ENCODE data around the gene ZNF70.
"Not testable (repeated sequence)": the region's sequence is repeated elsewhere in the genome, so short reads cannot be mapped to it uniquely, and the experiment has no call there.

ZNF70 gene

GRCh38 chr22:23737696-23738095 is 13.2 kb downstream of the ZNF70 start:
- no peak for DNase-seq (ENCODE audit: low read depth)
- no peak overlapping the region for H3K4me3 ChIP-seq (ENCODE audit: low read depth, low read length)

GRCh38 chr22:23728108-23728507 is 22.8 kb downstream of the ZNF70 start:
- not testable (repeated sequence) for DNase-seq (ENCODE audit: low read depth); H3K4me3 ChIP-seq (ENCODE audit: low read depth, low read length)

- H3K4me3 ChIP-seq (ENCODE audit: low read depth, low read length) = no peak overlapping the region
- no peak for DNase-seq (ENCODE audit: low read depth)
Measured at GRCh38 chr22:23722724-23723123, 28.2 kb downstream of the ZNF70 start.

GRCh38 chr22:23722160-23722559 is 28.8 kb downstream of the ZNF70 start:
- DNase-seq (ENCODE audit: low read depth) = no peak
- H3K4me3 ChIP-seq (ENCODE audit: low read depth, low read length) = no peak overlapping the region

GRCh38 chr22:23720855-23721254 is 30.1 kb downstream of the ZNF70 start:
- no peak for DNase-seq (ENCODE audit: low read depth)

GRCh38 chr22:23718371-23719165 is 32.3 kb downstream of the ZNF70 start:
- DNase-seq (ENCODE audit: low read depth) = no peak
- H3K4me3 ChIP-seq (ENCODE audit: low read depth, low read length) = no peak overlapping the region

More at GRCh38 chr22:23720855-23721254, 30.1 kb downstream of the ZNF70 start:
- no peak overlapping the region for H3K4me3 ChIP-seq (ENCODE audit: low read depth, low read length)

- DNase-seq (ENCODE audit: low read depth) = peak; percentile 45
- peak overlapping the region; percentile 84 for H3K4me3 ChIP-seq (ENCODE audit: low read depth, low read length)
Measured at GRCh38 chr22:23716811-23717801, 33.8 kb downstream of the ZNF70 start.

GRCh38 chr22:23715806-23716375 is 35.0 kb downstream of the ZNF70 start:
- no peak for DNase-seq (ENCODE audit: low read depth)
- peak overlapping the region; percentile 84 for H3K4me3 ChIP-seq (ENCODE audit: low read depth, low read length)

GRCh38 chr22:23714596-23715578 is 36.0 kb downstream of the ZNF70 start:
- DNase-seq (ENCODE audit: low read depth) = no peak
- no peak overlapping the region for H3K4me3 ChIP-seq (ENCODE audit: low read depth, low read length)

GRCh38 chr22:23713696-23714595 is 37.0 kb downstream of the ZNF70 start:
- H3K4me3 ChIP-seq (ENCODE audit: low read depth, low read length) = no peak overlapping the region
- DNase-seq (ENCODE audit: low read depth) = no peak

- no peak for DNase-seq (ENCODE audit: low read depth)
- no peak overlapping the region for H3K4me3 ChIP-seq (ENCODE audit: low read depth, low read length)
Measured at GRCh38 chr22:23712256-23712655, 38.7 kb downstream of the ZNF70 start.

- no peak overlapping the region for H3K4me3 ChIP-seq (ENCODE audit: low read depth, low read length)
- no peak for DNase-seq (ENCODE audit: low read depth)
Measured at GRCh38 chr22:23709107-23709506, 41.8 kb downstream of the ZNF70 start.

- no peak overlapping the region for H3K4me3 ChIP-seq (ENCODE audit: low read depth, low read length)
Measured at GRCh38 chr22:23708270-23708669, 42.6 kb downstream of the ZNF70 start.

GRCh38 chr22:23705358-23705757 is 45.6 kb downstream of the ZNF70 start:
- no peak for DNase-seq (ENCODE audit: low read depth)
- H3K4me3 ChIP-seq (ENCODE audit: low read depth, low read length) = no peak overlapping the region

More at GRCh38 chr22:23708270-23708669, 42.6 kb downstream of the ZNF70 start:
- no peak for DNase-seq (ENCODE audit: low read depth)

GRCh38 chr22:23704829-23705228 is 46.1 kb downstream of the ZNF70 start:
- DNase-seq (ENCODE audit: low read depth) = no peak
- H3K4me3 ChIP-seq (ENCODE audit: low read depth, low read length) = no peak overlapping the region

- no peak overlapping the region for H3K4me3 ChIP-seq (ENCODE audit: low read depth, low read length)
- no peak for DNase-seq (ENCODE audit: low read depth)
Measured at GRCh38 chr22:23704062-23704461, 46.9 kb downstream of the ZNF70 start.

- DNase-seq (ENCODE audit: low read depth) = no peak
- H3K4me3 ChIP-seq (ENCODE audit: low read depth, low read length) = no peak overlapping the region
Measured at GRCh38 chr22:23700706-23701105, 50.2 kb downstream of the ZNF70 start.

Data from skeletal muscle cell (primary cell).